Forelimb muscle (tissue), 1 donor: ENCODE measurements around the gene HPSE2. TPM values are rescaled to one million over a fixed set of nuclear protein-coding genes. Genes with fewer than 3 reads are reported as not detected.

Source experiments
- DNase-seq: peaks from one replicate; pipeline ENCODE4 v3.0.0-alpha.2; 2013; ENCODE audit warnings: low read depth
- polyA plus RNA-seq: library from polyadenylated mRNA; unstranded; fragments of 120-200 nt; gene quantifications from one replicate; pipeline ENCODE4 v1.2.1, GENCODE V29; 2013; ENCODE audit not compliant: insufficient read length

Gene HPSE2
- polyA plus RNA-seq, 1 donor = 0.25 TPM

- no peak for DNase-seq
These were observed 769.8 kb downstream of the HPSE2 start for GRCh38 chr10:98465866-98466265.

GRCh38 chr10:98463976-98464754, 771.5 kb downstream of the HPSE2 start:
- DNase-seq = no peak

- no peak for DNase-seq
These were observed 772.6 kb downstream of the HPSE2 start for GRCh38 chr10:98463016-98463415.

GRCh38 chr10:98461500-98461842, 774.2 kb downstream of the HPSE2 start:
- DNase-seq = no peak

DNA sequence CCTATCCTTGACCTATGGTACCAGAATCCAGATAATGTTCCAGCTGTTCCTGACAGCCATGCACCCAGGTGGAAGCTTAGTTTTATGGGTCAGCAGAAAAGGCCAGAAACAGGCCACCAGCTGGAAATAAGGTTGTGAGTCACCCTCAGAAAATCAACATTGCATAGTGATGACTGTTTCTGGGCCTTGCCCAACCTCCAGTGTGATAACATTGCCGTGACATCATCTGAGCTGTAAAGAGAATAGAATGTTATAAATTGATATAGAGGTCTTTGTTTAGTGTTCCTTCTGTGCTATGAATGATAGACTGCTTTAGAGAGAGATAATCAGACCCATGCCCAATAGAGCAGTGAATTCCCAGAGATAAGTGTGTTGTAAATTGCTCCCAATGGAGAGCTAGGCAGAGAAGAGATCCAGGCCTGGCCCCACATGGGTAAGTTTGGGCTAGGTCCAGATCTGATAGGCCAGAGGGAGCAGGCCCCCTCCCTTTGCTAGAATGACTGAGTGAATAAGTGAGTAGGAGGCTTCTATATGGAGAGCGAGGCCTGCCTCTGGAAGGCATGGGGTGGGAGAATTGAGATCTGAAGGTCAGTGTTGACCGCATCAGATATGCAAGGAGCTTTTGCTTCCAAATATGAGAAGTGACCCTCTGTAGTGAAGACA, 774.7 kb downstream of the HPSE2 start:
- DNase-seq = no peak

- DNase-seq = no peak
These were observed 776.6 kb downstream of the HPSE2 start for GRCh38 chr10:98458809-98459784.

GRCh38 chr10:98457721-98458120, 777.9 kb downstream of the HPSE2 start:
- no peak for DNase-seq

- no peak for DNase-seq
These were observed 778.8 kb downstream of the HPSE2 start for GRCh38 chr10:98456686-98457482.

- DNase-seq = no peak
These were observed 779.5 kb downstream of the HPSE2 start for GRCh38 chr10:98456043-98456570.

DNA sequence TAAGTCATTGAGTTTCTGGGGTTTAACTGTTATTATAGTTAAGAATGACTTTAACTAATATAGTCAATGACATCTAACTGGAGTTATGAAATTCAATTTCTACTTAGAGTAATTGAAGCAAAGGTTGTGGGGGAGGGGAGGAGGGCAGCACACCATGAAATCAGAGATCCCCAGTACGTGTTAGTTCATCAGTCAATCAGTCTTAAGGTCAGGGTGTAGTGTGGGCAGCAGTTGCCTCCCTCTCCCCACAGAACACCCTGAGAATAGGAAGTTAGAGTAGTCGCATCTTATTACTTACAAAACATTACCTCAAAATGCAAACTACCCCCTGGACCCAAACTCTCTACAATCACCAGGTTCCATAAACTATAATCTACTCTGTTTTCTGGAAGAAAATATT, 781.9 kb downstream of the HPSE2 start:
- no peak for DNase-seq

DNA sequence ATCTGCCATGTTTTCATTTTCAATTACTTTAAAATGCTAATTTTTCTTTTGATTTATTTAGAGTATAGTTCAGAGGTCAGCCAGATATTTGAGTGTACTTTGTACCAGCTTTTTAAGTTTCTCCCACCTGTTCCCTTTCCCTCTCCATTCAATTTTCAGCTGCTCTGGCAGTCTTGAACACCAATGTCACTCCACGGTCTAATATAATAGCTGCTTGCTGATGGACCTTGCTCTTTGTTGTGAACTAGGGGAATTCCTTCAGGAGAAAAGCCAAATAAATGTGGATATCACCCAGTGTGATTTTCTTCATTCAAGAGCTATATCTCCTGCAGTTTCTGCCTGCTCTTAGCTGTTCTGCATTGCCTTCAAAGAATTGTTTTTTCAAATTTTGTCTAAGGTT, 785.0 kb downstream of the HPSE2 start:
- DNase-seq = no peak

DNA sequence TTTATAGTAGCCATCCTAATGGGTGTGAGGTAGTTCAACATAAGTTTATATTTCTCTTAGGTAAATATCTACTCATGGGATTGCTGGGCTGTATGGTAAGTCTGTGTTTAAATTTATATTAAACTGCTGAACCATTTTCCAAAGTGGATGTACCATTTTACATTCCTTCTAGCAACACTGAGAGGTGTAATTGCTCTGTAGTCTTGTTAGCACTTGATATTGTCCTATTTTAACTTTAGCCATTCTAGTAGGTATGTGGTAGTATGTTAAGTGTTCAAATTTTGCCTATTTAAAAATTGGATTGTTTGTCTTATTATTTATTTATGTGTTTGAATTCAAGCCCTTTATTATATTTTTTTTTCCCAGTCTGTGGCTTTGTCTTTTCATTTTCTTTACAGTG, 786.4 kb downstream of the HPSE2 start:
- DNase-seq = no peak

- DNase-seq = no peak
These were observed 788.9 kb downstream of the HPSE2 start, which contains the start of gene HPS1 for GRCh38 chr10:98446661-98447221. Gene HPS1, minus strand, starts transcription at chr10:98446935. Its CDS starts 3,695 bp downstream, at chr10:98443240.

DNA sequence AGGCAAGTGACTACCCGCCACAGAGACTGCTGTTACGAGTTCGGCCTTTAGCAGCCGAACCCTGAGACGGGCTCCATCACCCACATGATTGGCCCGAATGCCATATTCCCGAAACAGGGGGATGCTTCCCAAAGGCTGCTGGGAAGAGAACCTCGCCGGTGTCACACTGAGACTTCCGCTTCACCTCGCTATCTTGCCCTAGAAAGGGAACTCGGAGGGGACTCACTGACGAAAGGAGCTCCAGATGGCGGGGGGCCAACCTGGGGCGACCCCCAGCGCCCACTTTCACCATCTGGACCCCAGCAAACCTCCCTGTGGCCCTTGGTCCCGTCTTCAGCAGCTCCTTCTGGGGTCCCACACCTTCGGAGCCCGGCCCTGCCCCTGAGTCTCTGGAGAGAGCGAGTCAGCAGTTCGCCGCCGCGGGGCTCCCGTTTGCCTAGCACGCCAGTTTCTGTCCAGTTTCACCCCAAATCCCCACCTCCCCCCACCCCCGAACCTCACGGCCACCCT, 789.4 kb downstream of the HPSE2 start:
- no peak for DNase-seq

- DNase-seq = no peak
These were observed 790.3 kb downstream of the HPSE2 start for GRCh38 chr10:98445200-98445812.

DNA sequence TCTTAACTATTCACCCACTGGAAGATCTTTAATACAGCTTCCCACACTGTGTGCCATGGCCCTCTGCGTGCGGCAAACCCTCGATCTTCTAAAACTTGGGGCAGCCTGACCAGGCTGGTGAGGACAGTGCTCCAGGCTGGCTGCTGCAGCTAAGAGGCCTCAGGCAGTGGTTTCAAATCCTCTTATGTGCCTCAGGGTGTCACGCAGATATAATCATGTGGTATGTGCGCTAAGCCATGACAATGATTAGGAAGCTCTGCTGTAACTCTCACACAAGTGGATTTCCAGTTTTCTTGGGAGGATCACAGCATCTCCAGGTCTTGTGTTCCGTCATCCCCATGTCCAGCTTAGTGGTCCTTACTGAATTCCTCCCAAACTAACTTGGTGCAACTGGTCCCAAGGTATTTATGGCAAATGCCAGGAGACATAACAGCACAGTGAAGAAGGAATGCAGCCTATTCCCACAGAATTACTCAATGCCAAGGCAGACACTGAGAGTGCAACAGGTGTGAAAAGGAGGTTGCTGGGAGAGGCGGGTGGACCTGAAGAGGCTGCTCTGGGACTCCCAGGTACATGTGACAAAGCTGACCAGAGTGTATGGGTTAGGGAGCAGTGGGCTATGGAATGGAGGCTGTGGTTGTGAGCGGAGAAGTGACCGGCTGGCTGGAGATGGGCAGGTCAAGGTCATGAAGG, 791.2 kb downstream of the HPSE2 start:
- DNase-seq = no peak

DNA sequence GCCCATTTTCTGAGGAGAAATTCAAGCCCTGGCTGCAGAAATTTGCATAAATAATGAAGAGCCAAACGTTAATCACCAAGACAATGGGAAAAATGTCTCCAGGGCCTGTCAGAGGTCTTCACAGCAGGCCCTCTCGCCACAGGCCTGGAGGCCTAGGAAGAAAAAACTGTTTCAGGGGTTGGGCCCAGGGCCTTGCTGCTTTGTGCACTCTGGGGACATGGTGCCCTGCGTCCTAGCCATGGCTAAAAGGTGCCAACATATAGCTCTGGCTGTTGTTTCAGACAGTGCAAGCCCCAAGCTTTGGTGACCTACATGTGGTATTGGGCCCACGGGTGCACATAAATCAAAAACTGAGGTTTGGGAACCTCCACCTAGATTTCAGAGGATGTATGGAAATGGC, 796.9 kb downstream of the HPSE2 start:
- no peak for DNase-seq

- DNase-seq = no peak
These were observed 798.9 kb downstream of the HPSE2 start for GRCh38 chr10:98436704-98437103.

DNA sequence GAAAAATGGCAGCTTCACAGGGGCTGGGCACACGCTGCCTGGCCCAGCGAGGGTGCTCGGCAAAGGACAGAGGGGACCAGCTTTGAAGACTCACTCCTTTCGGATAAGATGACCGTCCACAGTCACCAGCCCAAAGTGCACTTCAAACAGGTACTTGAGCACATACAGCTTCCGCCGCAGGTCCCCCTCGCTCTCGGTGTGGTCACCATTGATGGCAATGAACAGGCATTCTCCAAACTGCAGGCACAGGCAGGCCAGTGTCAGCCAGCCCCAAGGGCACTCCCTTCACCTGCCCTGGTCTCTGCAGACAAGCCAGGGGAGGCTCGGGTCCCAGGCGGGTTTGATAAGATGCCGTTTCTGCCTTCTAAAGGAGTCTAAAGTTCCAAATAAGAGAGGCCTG, 800.5 kb downstream of the HPSE2 start:
- DNase-seq = no peak
